Skeletal muscle satellite cell (primary cell): ENCODE measurements around the gene RGL1.

Experiments
- H3K27me3 ChIP-seq: 2 replicates; pipeline ENCODE4 v1.7.0; 2013; ENCODE audit warnings: low read length; ENCODE audit not compliant: control insufficient read depth, insufficient read depth
- H3K36me3 ChIP-seq: 2 replicates; pipeline ENCODE4 v1.7.0; 2013; ENCODE audit warnings: mild to moderate bottlenecking, control low read depth, low read length; ENCODE audit not compliant: insufficient read depth
- H3K4me1 ChIP-seq: 2 replicates; pipeline ENCODE4 v1.7.0; 2013; ENCODE audit warnings: low read length; ENCODE audit not compliant: control insufficient read depth, insufficient read depth
- H3K4me2 ChIP-seq: 2 replicates; pipeline ENCODE4 v1.7.0; 2013; ENCODE audit warnings: mild to moderate bottlenecking, low read length
- H3K4me3 ChIP-seq: 2 replicates; pipeline ENCODE4 v1.7.0; 2013; ENCODE audit warnings: low read length
- H3K9ac ChIP-seq: 2 replicates; pipeline ENCODE4 v1.7.0; 2013; ENCODE audit warnings: mild to moderate bottlenecking, low read depth, low read length, moderate library complexity
- H3K9me3 ChIP-seq: replicated peaks from 2 replicates; pipeline ENCODE4 v1.7.0; 2013; ENCODE audit warnings: mild to moderate bottlenecking, control low read depth, low read length

Gene RGL1

GRCh38 chr1:183931646-183932271, 126.8 kb downstream of the RGL1 start:
- Histone ChIP-seq H3K4me3 (peak overlapping the region; percentile 30), H3K36me3 (peaks cover 5% of the 10 kb centered on the region), H3K4me2 (peak overlapping the region; percentile 74), H3K27me3 (no peaks in the 10 kb centered on the region), H3K4me1 (peaks cover 16% of the 10 kb centered on the region), H3K9ac (no peak overlapping the region), H3K9me3 (no peaks in the 10 kb centered on the region)

- Histone ChIP-seq H3K36me3 (no peaks in the 10 kb centered on the region), H3K9ac (no peak overlapping the region), H3K4me2 (peak overlapping the region; percentile 74), H3K9me3 (no peaks in the 10 kb centered on the region), H3K4me1 (peaks cover 16% of the 10 kb centered on the region), H3K4me3 (peak overlapping the region; percentile 30), H3K27me3 (no peaks in the 10 kb centered on the region)
These were observed 127.5 kb downstream of the RGL1 start for GRCh38 chr1:183932412-183932811.

- H3K4me3 ChIP-seq: no peak overlapping the region
- H3K36me3 ChIP-seq: no peaks in the 10 kb centered on the region
- no peak overlapping the region for H3K9ac ChIP-seq
- peaks cover 16% of the 10 kb centered on the region for H3K4me1 ChIP-seq
- no peaks in the 10 kb centered on the region for H3K9me3 ChIP-seq
- H3K27me3 ChIP-seq: no peaks in the 10 kb centered on the region
- H3K4me2 ChIP-seq: no peak overlapping the region
These were observed 128.7 kb downstream of the RGL1 start for GRCh38 chr1:183933528-183934179.

DNA sequence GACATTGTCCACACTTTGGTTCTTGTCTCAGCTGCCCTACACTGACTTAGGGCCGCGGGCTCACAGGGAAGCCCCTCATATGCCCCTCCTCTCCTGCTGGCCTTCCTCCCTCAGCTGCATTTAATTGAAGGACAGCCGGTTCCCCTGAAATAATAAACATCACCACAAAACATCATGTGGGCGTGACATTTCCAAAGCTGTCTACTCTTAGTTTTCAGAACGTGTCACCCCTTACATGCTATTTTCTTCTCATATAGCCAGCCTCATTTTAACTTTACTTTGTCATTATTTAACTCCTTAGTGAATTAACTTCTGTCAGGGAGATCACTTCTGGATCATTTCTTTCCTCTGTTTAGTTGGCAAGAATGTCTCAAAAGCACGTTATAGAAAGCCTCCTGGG, 129.4 kb downstream of the RGL1 start:
- Histone ChIP-seq H3K4me2 (no peak overlapping the region), H3K4me3 (no peak overlapping the region), H3K36me3 (no peaks in the 10 kb centered on the region), H3K4me1 (peaks cover 16% of the 10 kb centered on the region), H3K27me3 (no peaks in the 10 kb centered on the region), H3K9me3 (no peaks in the 10 kb centered on the region), H3K9ac (no peak overlapping the region)

- Histone ChIP-seq H3K9me3 (no peaks in the 10 kb centered on the region), H3K4me2 (no peak overlapping the region), H3K36me3 (no peaks in the 10 kb centered on the region), H3K4me1 (peaks cover 16% of the 10 kb centered on the region), H3K27me3 (no peaks in the 10 kb centered on the region), H3K9ac (no peak overlapping the region), H3K4me3 (no peak overlapping the region)
These were observed 131.1 kb downstream of the RGL1 start for GRCh38 chr1:183936009-183936408.

DNA sequence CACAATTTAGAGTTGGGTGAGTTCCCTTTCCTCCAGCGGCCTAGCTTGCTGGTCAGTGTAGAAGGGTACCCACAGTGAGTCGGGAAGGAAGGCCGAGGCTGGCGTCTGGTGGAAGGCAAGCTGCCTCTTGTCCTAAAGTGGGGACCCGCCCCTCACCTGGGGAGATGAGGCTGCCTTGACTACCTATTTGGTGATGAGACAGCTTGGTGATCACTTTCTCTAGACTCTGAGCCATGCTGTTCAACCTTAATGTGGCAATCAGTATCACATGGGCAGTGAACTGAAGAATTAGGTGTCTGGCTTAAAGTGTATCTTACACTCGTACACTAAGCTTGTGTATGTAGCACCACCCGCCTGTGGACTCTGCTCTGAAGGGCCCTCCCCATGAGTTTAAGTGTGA, 131.9 kb downstream of the RGL1 start:
- H3K27me3 ChIP-seq: no peaks in the 10 kb centered on the region
- peaks cover 11% of the 10 kb centered on the region for H3K4me1 ChIP-seq
- H3K4me2 ChIP-seq: no peak overlapping the region
- no peaks in the 10 kb centered on the region for H3K9me3 ChIP-seq
- H3K36me3 ChIP-seq: no peaks in the 10 kb centered on the region
- no peak overlapping the region for H3K4me3 ChIP-seq
- H3K9ac ChIP-seq: no peak overlapping the region

DNA sequence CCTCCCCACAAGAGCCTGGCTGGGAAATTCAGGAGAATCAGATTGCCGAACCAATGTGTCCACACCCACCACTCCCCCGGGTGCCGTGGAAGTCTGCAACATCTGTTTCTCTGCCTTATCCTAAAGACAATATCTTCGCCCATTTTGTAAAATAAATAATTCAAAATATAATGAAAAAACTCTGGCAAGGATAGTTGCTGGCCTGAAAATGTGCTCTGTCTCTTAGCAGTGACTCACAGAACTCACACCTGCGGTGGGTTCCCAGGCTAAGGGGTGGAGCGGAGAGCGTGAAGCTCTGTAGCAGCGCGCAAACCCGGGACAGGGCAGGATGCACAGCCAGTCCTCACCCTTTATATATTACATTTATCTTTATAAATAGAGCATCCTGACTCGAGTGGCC, 132.7 kb downstream of the RGL1 start:
- H3K36me3 ChIP-seq: no peaks in the 10 kb centered on the region
- H3K9ac ChIP-seq: no peak overlapping the region
- no peak overlapping the region for H3K4me2 ChIP-seq
- H3K27me3 ChIP-seq: no peaks in the 10 kb centered on the region
- no peaks in the 10 kb centered on the region for H3K9me3 ChIP-seq
- peaks cover 7% of the 10 kb centered on the region for H3K4me1 ChIP-seq
- H3K4me3 ChIP-seq: no peak overlapping the region

GRCh38 chr1:183941001-183941400, 136.1 kb downstream of the RGL1 start:
- Histone ChIP-seq H3K4me1 (peaks cover 14% of the 10 kb centered on the region), H3K36me3 (no peaks in the 10 kb centered on the region), H3K9me3 (no peaks in the 10 kb centered on the region), H3K27me3 (no peaks in the 10 kb centered on the region), H3K4me2 (no peak overlapping the region), H3K4me3 (no peak overlapping the region), H3K9ac (no peak overlapping the region)

DNA sequence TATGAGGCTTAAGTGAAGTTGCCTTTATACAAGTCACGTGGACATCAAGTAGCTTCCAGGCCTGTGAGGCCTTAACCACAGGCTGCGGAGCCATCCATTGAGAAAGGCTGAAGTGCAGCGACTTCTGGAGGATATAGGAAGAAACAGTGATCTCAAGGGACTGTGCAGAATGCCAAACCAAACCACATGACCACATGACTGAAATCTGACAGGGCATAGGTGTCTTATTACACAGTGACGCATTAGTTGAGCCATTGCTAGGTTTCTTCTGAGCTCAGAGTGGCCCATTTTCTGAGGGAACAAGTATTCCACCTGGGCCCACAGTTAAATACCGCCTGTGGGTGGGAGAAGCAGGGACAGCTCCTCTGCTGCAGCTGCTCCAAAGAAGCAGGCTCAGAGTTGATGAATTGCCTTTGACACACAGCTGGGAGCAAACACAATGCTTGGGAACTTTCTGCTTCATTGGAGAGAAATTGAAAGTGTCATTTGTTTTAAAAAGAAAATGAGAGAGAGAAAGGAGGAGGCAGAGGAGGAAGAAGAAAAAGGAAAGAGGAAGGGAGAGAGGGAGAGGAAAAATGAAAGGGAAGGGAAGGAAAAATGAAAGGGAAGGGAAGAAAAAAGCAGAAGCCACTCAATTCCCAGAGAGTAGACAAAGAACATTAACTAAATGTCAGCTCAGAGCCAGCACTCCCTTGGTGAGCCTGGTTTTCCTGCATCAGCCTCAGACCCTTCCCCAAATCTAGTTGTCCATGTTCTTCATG, 138.2 kb downstream of the RGL1 start:
- no peaks in the 10 kb centered on the region for H3K9me3 ChIP-seq
- no peaks in the 10 kb centered on the region for H3K27me3 ChIP-seq
- peaks cover 14% of the 10 kb centered on the region for H3K4me1 ChIP-seq
- H3K4me2 ChIP-seq: peak overlapping the region; percentile 41
- peak overlapping the region; percentile 15 for H3K9ac ChIP-seq
- H3K4me3 ChIP-seq: no peak overlapping the region
- H3K36me3 ChIP-seq: no peaks in the 10 kb centered on the region

DNA sequence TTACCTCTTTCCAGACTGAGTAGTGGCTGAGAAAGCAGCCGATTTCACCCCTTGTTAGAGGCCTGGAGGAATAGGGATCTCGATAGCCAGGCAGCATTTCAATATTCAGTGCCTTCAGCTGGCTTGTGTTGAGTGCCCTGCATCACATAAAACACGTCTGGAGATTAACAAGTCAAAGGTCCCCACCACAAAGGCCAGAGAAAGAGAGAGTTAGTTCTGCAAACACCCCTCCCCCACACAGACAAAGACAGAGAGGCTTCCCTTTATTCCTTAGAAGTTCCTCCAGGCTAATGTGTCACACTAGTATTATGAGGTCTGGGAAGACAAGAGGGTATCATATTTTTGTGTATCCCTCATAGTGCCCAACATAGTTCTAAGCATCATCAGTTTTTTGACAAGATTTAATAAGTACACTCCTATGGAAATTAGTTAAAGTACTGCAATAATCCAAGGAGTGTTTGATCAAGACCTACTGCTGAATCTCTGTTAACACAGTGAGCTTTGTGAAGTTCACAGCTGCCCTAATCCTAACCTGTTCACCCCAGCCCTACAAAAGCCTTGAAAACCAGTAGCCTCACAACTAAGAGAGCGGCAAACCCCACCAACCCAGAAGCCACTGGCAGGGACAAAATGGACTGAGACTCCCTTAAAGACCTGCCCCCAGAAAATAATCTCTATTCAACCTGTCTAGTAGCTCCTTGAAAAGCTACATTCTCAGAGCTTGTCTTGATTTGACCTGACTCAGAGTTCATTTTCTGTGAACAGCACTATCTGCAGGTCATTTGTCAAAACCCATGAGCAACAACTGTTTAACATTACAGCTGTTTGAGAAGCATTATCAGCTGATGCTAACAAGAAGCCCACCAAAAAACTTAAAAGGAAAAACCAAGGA, 140.8 kb downstream of the RGL1 start:
- no peak overlapping the region for H3K9ac ChIP-seq
- no peak overlapping the region for H3K4me3 ChIP-seq
- H3K36me3 ChIP-seq: no peaks in the 10 kb centered on the region
- peaks cover 14% of the 10 kb centered on the region for H3K4me1 ChIP-seq
- no peaks in the 10 kb centered on the region for H3K27me3 ChIP-seq
- no peak overlapping the region for H3K4me2 ChIP-seq
- H3K9me3 ChIP-seq: no peaks in the 10 kb centered on the region

- no peaks in the 10 kb centered on the region for H3K36me3 ChIP-seq
- H3K27me3 ChIP-seq: no peaks in the 10 kb centered on the region
- no peaks in the 10 kb centered on the region for H3K9me3 ChIP-seq
- H3K4me1 ChIP-seq: peaks cover 14% of the 10 kb centered on the region
- no peak overlapping the region for H3K4me2 ChIP-seq
- no peak overlapping the region for H3K9ac ChIP-seq
- H3K4me3 ChIP-seq: no peak overlapping the region
These were observed 141.3 kb downstream of the RGL1 start for GRCh38 chr1:183946320-183946613.
